ENCODE results near the gene PDE3B.
"Not testable (repeated sequence)": the region's sequence is repeated elsewhere in the genome, so short reads cannot be mapped to it uniquely, and the experiment has no call there.

Gene PDE3B

GRCh38 chr11:14673824-14674405, 30.3 kb downstream of the PDE3B start:
- peak overlapping the region; percentile 68 for H3K27ac Mint-ChIP-seq
- H3K4me3 Mint-ChIP-seq: no peak overlapping the region
- H3K9me3 Mint-ChIP-seq: no peaks in the 10 kb centered on the region
- no peaks in the 10 kb centered on the region for H3K36me3 Mint-ChIP-seq (ENCODE audit: low read depth)
- H3K4me1 Mint-ChIP-seq (ENCODE audit: low read depth): peaks cover 11% of the 10 kb centered on the region
- H3K27me3 Mint-ChIP-seq: no peaks in the 10 kb centered on the region
- intact Hi-C loops (cut with micrococcal nuclease): no loop called here

GRCh38 chr11:14676068-14676467, 32.5 kb downstream of the PDE3B start:
- Mint-ChIP-seq H3K4me3 (no peak overlapping the region), H3K27me3 (no peaks in the 10 kb centered on the region), H3K9me3 (peaks cover 10% of the 10 kb centered on the region), H3K27ac (no peak overlapping the region), H3K4me1 (ENCODE audit: low read depth) (peaks cover 11% of the 10 kb centered on the region), H3K36me3 (ENCODE audit: low read depth) (peaks cover 7% of the 10 kb centered on the region)
- intact Hi-C loops (cut with micrococcal nuclease): no loop called here

GRCh38 chr11:14677146-14677545, 33.5 kb downstream of the PDE3B start:
- Mint-ChIP-seq H3K27ac (no peak overlapping the region), H3K27me3 (no peaks in the 10 kb centered on the region), H3K36me3 (ENCODE audit: low read depth) (peaks cover 7% of the 10 kb centered on the region), H3K4me1 (ENCODE audit: low read depth) (peaks cover 11% of the 10 kb centered on the region), H3K4me3 (no peak overlapping the region), H3K9me3 (peaks cover 10% of the 10 kb centered on the region)
- intact Hi-C loops (cut with micrococcal nuclease): no loop called here

GRCh38 chr11:14678350-14678749, 34.7 kb downstream of the PDE3B start:
- Mint-ChIP-seq H3K4me3 (no peak overlapping the region), H3K9me3 (peaks cover 10% of the 10 kb centered on the region), H3K27ac (no peak overlapping the region), H3K4me1 (ENCODE audit: low read depth) (peaks cover 11% of the 10 kb centered on the region), H3K27me3 (no peaks in the 10 kb centered on the region), H3K36me3 (ENCODE audit: low read depth) (peaks cover 7% of the 10 kb centered on the region)
- intact Hi-C loops (cut with micrococcal nuclease): no loop called here

GRCh38 chr11:14679662-14680061, 36.1 kb downstream of the PDE3B start:
- Mint-ChIP-seq H3K9me3 (peaks cover 20% of the 10 kb centered on the region), H3K27ac (no peak overlapping the region), H3K27me3 (no peaks in the 10 kb centered on the region), H3K4me3 (no peak overlapping the region), H3K36me3 (ENCODE audit: low read depth) (peaks cover 7% of the 10 kb centered on the region), H3K4me1 (ENCODE audit: low read depth) (peaks cover 9% of the 10 kb centered on the region)
- intact Hi-C loops (cut with micrococcal nuclease): no loop called here

GRCh38 chr11:14684234-14684915, 40.8 kb downstream of the PDE3B start:
- H3K4me3 Mint-ChIP-seq; H3K27me3 Mint-ChIP-seq; H3K4me1 Mint-ChIP-seq (ENCODE audit: low read depth); H3K36me3 Mint-ChIP-seq (ENCODE audit: low read depth); H3K27ac Mint-ChIP-seq; intact Hi-C loops (cut with micrococcal nuclease): not testable (repeated sequence)
- peaks cover 20% of the 10 kb centered on the region for H3K9me3 Mint-ChIP-seq

GRCh38 chr11:14687456-14687855, 43.9 kb downstream of the PDE3B start:
- intact Hi-C loops (cut with micrococcal nuclease): no loop called here
- Mint-ChIP-seq H3K9me3 (peaks cover 13% of the 10 kb centered on the region), H3K4me3 (no peak overlapping the region), H3K27ac (no peak overlapping the region), H3K36me3 (ENCODE audit: low read depth) (no peaks in the 10 kb centered on the region), H3K27me3 (no peaks in the 10 kb centered on the region), H3K4me1 (ENCODE audit: low read depth) (peaks cover 9% of the 10 kb centered on the region)

GRCh38 chr11:14687943-14688627, 44.5 kb downstream of the PDE3B start:
- no peaks in the 10 kb centered on the region for H3K36me3 Mint-ChIP-seq (ENCODE audit: low read depth)
- no peak overlapping the region for H3K4me3 Mint-ChIP-seq
- peaks cover 18% of the 10 kb centered on the region for H3K9me3 Mint-ChIP-seq
- peaks cover 9% of the 10 kb centered on the region for H3K4me1 Mint-ChIP-seq (ENCODE audit: low read depth)
- H3K27ac Mint-ChIP-seq: no peak overlapping the region
- intact Hi-C loops (cut with micrococcal nuclease): no loop called here
- H3K27me3 Mint-ChIP-seq: no peaks in the 10 kb centered on the region

GRCh38 chr11:14695656-14696055, 52.1 kb downstream of the PDE3B start:
- intact Hi-C loops (cut with micrococcal nuclease); H3K4me3 Mint-ChIP-seq; H3K36me3 Mint-ChIP-seq (ENCODE audit: low read depth); H3K27ac Mint-ChIP-seq; H3K27me3 Mint-ChIP-seq; H3K4me1 Mint-ChIP-seq (ENCODE audit: low read depth): not testable (repeated sequence)
- H3K9me3 Mint-ChIP-seq: peaks cover 23% of the 10 kb centered on the region

GRCh38 chr11:14698771-14699170, 55.2 kb downstream of the PDE3B start:
- H3K4me3 Mint-ChIP-seq: no peak overlapping the region
- peaks cover 8% of the 10 kb centered on the region for H3K36me3 Mint-ChIP-seq (ENCODE audit: low read depth)
- peaks cover 20% of the 10 kb centered on the region for H3K9me3 Mint-ChIP-seq
- H3K27me3 Mint-ChIP-seq: no peaks in the 10 kb centered on the region
- intact Hi-C loops (cut with micrococcal nuclease): no loop called here
- no peak overlapping the region for H3K27ac Mint-ChIP-seq
- peaks cover 10% of the 10 kb centered on the region for H3K4me1 Mint-ChIP-seq (ENCODE audit: low read depth)

GRCh38 chr11:14700593-14700992, 57.0 kb downstream of the PDE3B start:
- Mint-ChIP-seq H3K4me3 (no peak overlapping the region), H3K9me3 (peaks cover 21% of the 10 kb centered on the region), H3K4me1 (ENCODE audit: low read depth) (peaks cover 10% of the 10 kb centered on the region), H3K36me3 (ENCODE audit: low read depth) (peaks cover 12% of the 10 kb centered on the region), H3K27ac (no peak overlapping the region), H3K27me3 (no peaks in the 10 kb centered on the region)
- intact Hi-C loops (cut with micrococcal nuclease): no loop called here

- no peak overlapping the region for H3K4me3 Mint-ChIP-seq
- no peak overlapping the region for H3K27ac Mint-ChIP-seq
- peaks cover 10% of the 10 kb centered on the region for H3K4me1 Mint-ChIP-seq (ENCODE audit: low read depth)
- peaks cover 12% of the 10 kb centered on the region for H3K36me3 Mint-ChIP-seq (ENCODE audit: low read depth)
- intact Hi-C loops (cut with micrococcal nuclease): no loop called here
- no peaks in the 10 kb centered on the region for H3K27me3 Mint-ChIP-seq
- H3K9me3 Mint-ChIP-seq: peaks cover 32% of the 10 kb centered on the region
Measured at GRCh38 chr11:14702760-14703159, 59.2 kb downstream of the PDE3B start.

GRCh38 chr11:14703731-14704130, 60.1 kb downstream of the PDE3B start:
- Mint-ChIP-seq H3K4me1 (ENCODE audit: low read depth) (peaks cover 10% of the 10 kb centered on the region), H3K27me3 (no peaks in the 10 kb centered on the region), H3K9me3 (peaks cover 42% of the 10 kb centered on the region), H3K4me3 (no peak overlapping the region), H3K36me3 (ENCODE audit: low read depth) (peaks cover 12% of the 10 kb centered on the region), H3K27ac (no peak overlapping the region)
- intact Hi-C loops (cut with micrococcal nuclease): no loop called here

GRCh38 chr11:14705067-14705466, 61.5 kb downstream of the PDE3B start:
- no peak overlapping the region for H3K4me3 Mint-ChIP-seq
- H3K36me3 Mint-ChIP-seq (ENCODE audit: low read depth): peaks cover 12% of the 10 kb centered on the region

More at GRCh38 chr11:14705067-14705466, 61.5 kb downstream of the PDE3B start:
- Mint-ChIP-seq H3K9me3 (peaks cover 49% of the 10 kb centered on the region), H3K27ac (no peak overlapping the region), H3K27me3 (no peaks in the 10 kb centered on the region), H3K4me1 (ENCODE audit: low read depth) (peaks cover 10% of the 10 kb centered on the region)
- intact Hi-C loops (cut with micrococcal nuclease): no loop called here

All from dendritic cell treated with granulocyte-macrophage colony-stimulating factor and Interleukin-4, amounts not matched to agents 40 ng/mL and 50 ng/mL, for 4 days (primary cell).